Endothelial cell of umbilical vein (primary cell): ENCODE measurements around the gene FAM120B.

Experiments
- CTCF ChIP-seq, 2 donors: IDR thresholded peaks; 1 replicate in 1 of 2; 2 replicates in 1 of 2; pipeline ENCODE4 v1.5.1; 2011; ENCODE audit warnings: low read length in 2 of 2, mild to moderate bottlenecking in 2 of 2, moderate library complexity in 2 of 2, control low read depth in 1 of 2, inconsistent platforms in 1 of 2, low read depth in 1 of 2; ENCODE audit not compliant: insufficient read depth in 1 of 2; ENCODE audit errors: extremely low read depth in 1 of 2
- EZH2 ChIP-seq: IDR thresholded peaks from 2 replicates; pipeline ENCODE4 v1.6.1; 2012; ENCODE audit warnings: borderline replicate concordance, low read depth, mild to moderate bottlenecking, moderate library complexity, low read length, inconsistent platforms; ENCODE audit not compliant: severe bottlenecking
- FOS ChIP-seq: IDR thresholded peaks from 2 replicates; pipeline ENCODE4 v1.6.1; 2011; ENCODE audit warnings: mild to moderate bottlenecking, low read length, moderate library complexity, borderline replicate concordance; ENCODE audit not compliant: insufficient read depth
- GATA2 ChIP-seq: IDR thresholded peaks from 2 replicates; pipeline ENCODE4 v1.7.0; 2011; ENCODE audit warnings: low read depth, mild to moderate bottlenecking, moderate library complexity, mixed read lengths, low read length; ENCODE audit not compliant: insufficient read length, insufficient read depth
- JUN ChIP-seq: IDR thresholded peaks from 2 replicates; pipeline ENCODE4 v1.6.1; 2011; ENCODE audit warnings: borderline replicate concordance, low read depth; ENCODE audit not compliant: insufficient read length, insufficient read depth
- MAX ChIP-seq: IDR thresholded peaks from 2 replicates; pipeline ENCODE4 v1.6.1; 2011; ENCODE audit not compliant: insufficient read depth, insufficient read length
- MYC ChIP-seq: IDR thresholded peaks from one replicate; pipeline ENCODE4 v1.6.1; 2011; ENCODE audit warnings: mild to moderate bottlenecking, low read depth, low read length
- POLR2A ChIP-seq: IDR thresholded peaks from 2 replicates; pipeline ENCODE4 v1.6.1; 2012; ENCODE audit warnings: low read depth, mild to moderate bottlenecking, control low read depth, low read length
- POLR2AphosphoS5 ChIP-seq: IDR thresholded peaks from 2 replicates; pipeline ENCODE4 v1.6.1; 2012; ENCODE audit warnings: low read depth, mild to moderate bottlenecking, control low read depth, low read length, moderate library complexity; ENCODE audit not compliant: insufficient read depth

GRCh38 chr6:170269846-170270541 is 36.6 kb upstream of the FAM120B start:
- TF ChIP-seq MAX (no peak), CTCF (IDR thresholded peaks at IDR 0.05; ENCODE audit: extremely low read depth in 1 of 2, insufficient read depth in 1 of 2, low read depth in 1 of 2, low read length in 2 of 2) (no peak), POLR2AphosphoS5 (no peak), POLR2A (no peak), EZH2 (no peak), JUN (no peak), GATA2 (no peak), FOS (no peak), MYC (no peak)
